HUES6 (cell line): ENCODE measurements around the gene FCGR3A.

ENCODE experiments used
- H3K27ac ChIP-seq: 2 replicates; pipeline ENCODE4 v1.7.0; 2013; ENCODE audit warnings: low read depth, mild to moderate bottlenecking, low read length, inconsistent platforms
- H3K27me3 ChIP-seq: 2 replicates; pipeline ENCODE4 v1.6.1; 2013; ENCODE audit warnings: low read length; ENCODE audit not compliant: control insufficient read depth, insufficient read depth
- H3K36me3 ChIP-seq: 2 replicates; pipeline ENCODE4 v1.6.1; 2013; ENCODE audit warnings: low read length; ENCODE audit not compliant: control insufficient read depth, insufficient read depth
- H3K4me1 ChIP-seq: 2 replicates; pipeline ENCODE4 v1.6.1; 2013; ENCODE audit warnings: low read length; ENCODE audit not compliant: control insufficient read depth, insufficient read depth
- H3K4me3 ChIP-seq: 2 replicates; pipeline ENCODE4 v1.5.1; 2013; ENCODE audit warnings: low read depth, low read length
- H3K9ac ChIP-seq: one replicate; pipeline ENCODE4 v1.6.1; 2013; ENCODE audit warnings: mild to moderate bottlenecking, low read length
- H3K9me3 ChIP-seq: 2 replicates; pipeline ENCODE4 v1.6.1; 2013; ENCODE audit warnings: low read depth, low read length; ENCODE audit not compliant: control insufficient read depth, insufficient read depth

FCGR3A gene

GRCh38 chr1:161510477-161510876 is 39.1 kb downstream of the FCGR3A start:
- no peak overlapping the region for H3K27ac ChIP-seq
- H3K9me3 ChIP-seq = no peaks in the 10 kb centered on the region
- H3K4me1 ChIP-seq = peaks cover 8% of the 10 kb centered on the region; the same call in 1 of the 2 replicates
- H3K36me3 ChIP-seq = no peaks in the 10 kb centered on the region
- H3K9ac ChIP-seq = no peak overlapping the region
- no peaks in the 10 kb centered on the region for H3K27me3 ChIP-seq
- H3K4me3 ChIP-seq = no peak overlapping the region

GRCh38 chr1:161506336-161507223 is 43.0 kb downstream of the FCGR3A start:
- H3K4me3 ChIP-seq = no peak overlapping the region
- no peak overlapping the region for H3K27ac ChIP-seq
- H3K9ac ChIP-seq = no peak overlapping the region
- H3K4me1 ChIP-seq = peaks cover 3% of the 10 kb centered on the region; the same call in 1 of the 2 replicates
- H3K36me3 ChIP-seq = no peaks in the 10 kb centered on the region
- no peaks in the 10 kb centered on the region; the same call in 1 of the 2 replicates for H3K27me3 ChIP-seq
- H3K9me3 ChIP-seq = no peaks in the 10 kb centered on the region

- H3K36me3 ChIP-seq = no peaks in the 10 kb centered on the region
- H3K4me3 ChIP-seq = no peak overlapping the region
- no peak overlapping the region for H3K27ac ChIP-seq
- no peak overlapping the region for H3K9ac ChIP-seq
- H3K4me1 ChIP-seq = peaks cover 3% of the 10 kb centered on the region; the same call in 1 of the 2 replicates
- no peaks in the 10 kb centered on the region; the same call in 1 of the 2 replicates for H3K27me3 ChIP-seq
- no peaks in the 10 kb centered on the region for H3K9me3 ChIP-seq
Observed at GRCh38 chr1:161505686-161506085, 43.9 kb downstream of the FCGR3A start.

- H3K27ac ChIP-seq = no peak overlapping the region
- H3K4me1 ChIP-seq = peaks cover 3% of the 10 kb centered on the region; the same call in 1 of the 2 replicates
- H3K27me3 ChIP-seq = peaks cover 11% of the 10 kb centered on the region; the same call in 1 of the 2 replicates
- H3K9ac ChIP-seq = no peak overlapping the region
- no peaks in the 10 kb centered on the region for H3K36me3 ChIP-seq
- H3K9me3 ChIP-seq = no peaks in the 10 kb centered on the region
- no peak overlapping the region for H3K4me3 ChIP-seq
Observed at GRCh38 chr1:161503394-161503748, 46.2 kb downstream of the FCGR3A start.

- Histone ChIP-seq H3K36me3 (no peaks in the 10 kb centered on the region), H3K27me3 (peaks cover 11% of the 10 kb centered on the region; the same call in 1 of the 2 replicates), H3K4me3 (no peak overlapping the region), H3K9ac (no peak overlapping the region), H3K4me1 (peaks cover 3% of the 10 kb centered on the region; the same call in 1 of the 2 replicates), H3K9me3 (no peaks in the 10 kb centered on the region), H3K27ac (no peak overlapping the region)
Observed at GRCh38 chr1:161502641-161503393, 46.8 kb downstream of the FCGR3A start.

- no peaks in the 10 kb centered on the region for H3K36me3 ChIP-seq
- no peak overlapping the region for H3K9ac ChIP-seq
- no peak overlapping the region for H3K4me3 ChIP-seq
- peaks cover 11% of the 10 kb centered on the region; the same call in 1 of the 2 replicates for H3K27me3 ChIP-seq
- H3K4me1 ChIP-seq = peaks cover 3% of the 10 kb centered on the region; the same call in 1 of the 2 replicates
- H3K9me3 ChIP-seq = no peaks in the 10 kb centered on the region
- H3K27ac ChIP-seq = no peak overlapping the region
Observed at GRCh38 chr1:161502181-161502580, 47.4 kb downstream of the FCGR3A start.

GRCh38 chr1:161501234-161501633 is 48.4 kb downstream of the FCGR3A start:
- Histone ChIP-seq H3K36me3 (no peaks in the 10 kb centered on the region), H3K9ac (no peak overlapping the region), H3K27me3 (peaks cover 11% of the 10 kb centered on the region; the same call in 1 of the 2 replicates), H3K4me3 (no peak overlapping the region), H3K4me1 (peaks cover under 1% of the 10 kb centered on the region; the same call in 1 of the 2 replicates), H3K9me3 (no peaks in the 10 kb centered on the region), H3K27ac (no peak overlapping the region)

- no peaks in the 10 kb centered on the region for H3K4me1 ChIP-seq
- no peaks in the 10 kb centered on the region for H3K36me3 ChIP-seq
- H3K27ac ChIP-seq = no peak overlapping the region
- no peaks in the 10 kb centered on the region for H3K9me3 ChIP-seq
- no peak overlapping the region for H3K9ac ChIP-seq
- no peak overlapping the region for H3K4me3 ChIP-seq
- H3K27me3 ChIP-seq = peaks cover 11% of the 10 kb centered on the region; the same call in 1 of the 2 replicates
Observed at GRCh38 chr1:161499099-161500039, 50.2 kb downstream of the FCGR3A start.

- H3K27me3 ChIP-seq = peaks cover 11% of the 10 kb centered on the region; the same call in 1 of the 2 replicates
- H3K36me3 ChIP-seq = no peaks in the 10 kb centered on the region
- no peaks in the 10 kb centered on the region for H3K4me1 ChIP-seq
- no peaks in the 10 kb centered on the region for H3K9me3 ChIP-seq
- no peak overlapping the region for H3K4me3 ChIP-seq
- H3K27ac ChIP-seq = no peak overlapping the region
- H3K9ac ChIP-seq = no peak overlapping the region
Observed at GRCh38 chr1:161498646-161499045, 51.0 kb downstream of the FCGR3A start.

- no peaks in the 10 kb centered on the region for H3K4me1 ChIP-seq
- H3K36me3 ChIP-seq = no peaks in the 10 kb centered on the region
- no peak overlapping the region for H3K4me3 ChIP-seq
- peaks cover 11% of the 10 kb centered on the region; the same call in 1 of the 2 replicates for H3K27me3 ChIP-seq
- no peak overlapping the region for H3K27ac ChIP-seq
- no peak overlapping the region for H3K9ac ChIP-seq
- H3K9me3 ChIP-seq = no peaks in the 10 kb centered on the region
Observed at GRCh38 chr1:161497961-161498360, 51.7 kb downstream of the FCGR3A start.
